ENCODE measurements around the gene ZFHX3. TPM values are rescaled to one million over a fixed set of nuclear protein-coding genes. Genes with fewer than 3 reads are reported as not detected.

ZFHX3 gene
- total RNA-seq, 1 donor from 2014 or later: 48.5 TPM

DNA sequence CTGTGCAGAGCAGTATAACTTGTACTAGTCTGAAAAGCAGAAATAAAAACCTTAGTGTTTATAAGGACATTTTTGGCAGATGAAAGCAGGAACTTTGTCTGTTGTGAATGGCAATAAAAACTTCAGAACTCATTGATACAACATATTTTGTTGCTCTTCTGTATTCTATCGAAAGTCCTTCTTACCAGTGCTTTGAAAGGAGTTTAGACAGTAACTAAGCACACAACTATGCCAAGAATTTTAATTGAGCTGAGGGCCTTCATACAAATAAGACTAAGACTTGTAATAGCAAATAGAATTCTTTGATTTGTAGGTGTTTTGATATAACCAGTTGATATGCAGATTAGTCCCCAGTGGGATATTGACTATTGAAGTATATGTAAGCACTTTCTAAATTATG is 308.4 kb downstream of the ZFHX3 start:
- TF ChIP-seq, protein P1, sequence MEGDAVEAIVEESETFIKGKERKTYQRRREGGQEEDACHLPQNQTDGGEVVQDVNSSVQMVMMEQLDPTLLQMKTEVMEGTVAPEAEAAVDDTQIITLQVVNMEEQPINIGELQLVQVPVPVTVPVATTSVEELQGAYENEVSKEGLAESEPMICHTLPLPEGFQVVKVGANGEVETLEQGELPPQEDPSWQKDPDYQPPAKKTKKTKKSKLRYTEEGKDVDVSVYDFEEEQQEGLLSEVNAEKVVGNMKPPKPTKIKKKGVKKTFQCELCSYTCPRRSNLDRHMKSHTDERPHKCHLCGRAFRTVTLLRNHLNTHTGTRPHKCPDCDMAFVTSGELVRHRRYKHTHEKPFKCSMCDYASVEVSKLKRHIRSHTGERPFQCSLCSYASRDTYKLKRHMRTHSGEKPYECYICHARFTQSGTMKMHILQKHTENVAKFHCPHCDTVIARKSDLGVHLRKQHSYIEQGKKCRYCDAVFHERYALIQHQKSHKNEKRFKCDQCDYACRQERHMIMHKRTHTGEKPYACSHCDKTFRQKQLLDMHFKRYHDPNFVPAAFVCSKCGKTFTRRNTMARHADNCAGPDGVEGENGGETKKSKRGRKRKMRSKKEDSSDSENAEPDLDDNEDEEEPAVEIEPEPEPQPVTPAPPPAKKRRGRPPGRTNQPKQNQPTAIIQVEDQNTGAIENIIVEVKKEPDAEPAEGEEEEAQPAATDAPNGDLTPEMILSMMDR (conservative IDR thresholded peaks at IDR 0.05): no peak
- Mint-ChIP-seq H3K4me3 (no peak overlapping the region), H3K36me3 (no peaks in the 10 kb centered on the region), H3K9me3 (no peaks in the 10 kb centered on the region), H3K4me1 (ENCODE audit: unreplicated experiment) (peaks cover 17% of the 10 kb centered on the region), H3K27me3 (no peaks in the 10 kb centered on the region), H3K27ac (no peak overlapping the region)
- no peak for DNase-seq (ENCODE audit: extremely low spot score, unreplicated experiment)

GRCh38 chr16:72736074-72736473 is 311.9 kb downstream of the ZFHX3 start:
- H3K27me3 Mint-ChIP-seq: no peaks in the 10 kb centered on the region
- H3K4me3 Mint-ChIP-seq: no peak overlapping the region
- TF ChIP-seq, protein P1 (conservative IDR thresholded peaks at IDR 0.05): no peak
- peaks cover 7% of the 10 kb centered on the region for H3K4me1 Mint-ChIP-seq (ENCODE audit: unreplicated experiment)
- peaks cover 5% of the 10 kb centered on the region for H3K9me3 Mint-ChIP-seq
- H3K36me3 Mint-ChIP-seq: peaks cover 5% of the 10 kb centered on the region
- no peak for DNase-seq (ENCODE audit: extremely low spot score, unreplicated experiment)
- H3K27ac Mint-ChIP-seq: no peak overlapping the region

Data from type B pancreatic cell (in vitro differentiated cells).